Suprapubic skin (tissue), 4 donors: ENCODE results near the gene STXBP3.

Experiments used
- CTCF ChIP-seq, 2 donors: fragments of 200-600 bp in 1 of 2; fragments of 450-650 bp in 1 of 2; sonication (generic) in 1 of 2; IDR thresholded peaks; one replicate each; pipeline ENCODE4 v1.5.1; 2016 to 2019; ENCODE audit warnings: antibody characterized with exemption in 2 of 2, mild to moderate bottlenecking in 1 of 2, moderate library complexity in 1 of 2
- EP300 ChIP-seq: sonication (generic); formaldehyde crosslinking; IDR thresholded peaks from one replicate; pipeline ENCODE4 v1.6.1; 2017; ENCODE audit warnings: antibody characterized with exemption
- POLR2AphosphoS5 ChIP-seq, 3 donors: sonication (generic); formaldehyde crosslinking; IDR thresholded peaks; one replicate each; pipeline ENCODE4 v1.6.1; 2017; ENCODE audit warnings: antibody characterized with exemption in 3 of 3

DNA sequence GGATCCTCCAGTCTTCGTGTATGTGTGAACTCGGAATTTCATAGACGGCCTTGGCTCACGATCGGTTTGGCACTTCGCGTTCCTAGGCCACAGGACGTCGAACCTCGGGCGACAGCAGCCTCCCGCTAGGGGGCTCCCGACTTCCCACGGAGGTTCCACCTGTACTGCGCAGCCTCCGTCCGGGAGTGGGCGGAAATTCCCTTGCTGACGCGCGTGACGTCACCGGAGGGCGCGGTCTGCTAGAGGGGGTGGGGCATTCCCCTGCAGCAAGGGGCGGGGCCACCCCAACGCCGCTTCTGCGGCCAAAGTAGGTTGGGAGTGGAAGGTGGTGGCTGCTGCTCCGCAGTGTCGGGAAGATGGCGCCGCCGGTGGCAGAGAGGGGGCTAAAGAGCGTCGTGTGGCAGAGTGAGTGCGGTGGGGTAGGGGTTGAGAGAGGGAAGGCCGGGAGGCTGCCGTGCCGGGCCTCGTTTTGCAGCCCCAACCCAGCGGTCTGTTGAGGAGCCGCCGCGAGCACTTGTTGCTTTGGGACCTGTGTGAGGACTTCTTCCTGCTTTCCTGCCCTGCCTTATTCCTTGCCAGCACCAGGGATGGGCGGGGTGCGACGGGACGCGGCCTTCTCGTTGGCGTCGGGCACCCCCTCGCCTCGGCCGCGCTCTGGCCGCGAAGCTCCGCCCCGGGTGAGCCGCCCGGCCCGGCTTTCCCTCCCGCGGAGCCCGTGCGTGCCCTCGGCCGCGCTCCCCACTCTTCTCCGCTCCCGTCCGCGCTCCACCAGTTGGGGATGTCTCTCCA, at the start of gene STXBP3:
- TF ChIP-seq POLR2AphosphoS5 (IDR thresholded peaks at IDR 0.05) (peak in 2 of 3 donors; percentile 78 to 81), CTCF (IDR thresholded peaks at IDR 0.05) (peak; percentile 88 to 98), EP300 (no peak)
